RWPE1 (cell line): ENCODE measurements around the gene BMF.

ENCODE experiments used
- CTCF ChIA-PET: fragments of 350-600 bp; sonication (Branson Sonifier 250); formaldehyde crosslinking; extraction: SDS; loops from one replicate; lab custom pipeline; 2021; lab: Yijun Ruan, JAX
- POLR2A ChIA-PET: fragments of 400-600 bp; formaldehyde crosslinking; extraction: SDS; loops from one replicate; lab custom pipeline; 2020; ENCODE audit warnings: antibody characterized with exemption; ENCODE audit not compliant: low non-redundant PET; lab: Yijun Ruan, JAX
- DNase-seq: peaks from one replicate; pipeline ENCODE4 v3.0.0; 2012; ENCODE audit warnings: low spot score
- H3K27ac ChIP-seq: fragments of 450-650 bp; 2 replicates; pipeline ENCODE4 v1.5.1; 2017
- TF ChIP-seq, protein P1 (sequence below): fragments of 450-650 bp; conservative IDR thresholded peaks from 2 replicates; pipeline ENCODE4 v1.5.1; 2017; ENCODE audit warnings: low read depth, mild to moderate bottlenecking

BMF gene

DNA sequence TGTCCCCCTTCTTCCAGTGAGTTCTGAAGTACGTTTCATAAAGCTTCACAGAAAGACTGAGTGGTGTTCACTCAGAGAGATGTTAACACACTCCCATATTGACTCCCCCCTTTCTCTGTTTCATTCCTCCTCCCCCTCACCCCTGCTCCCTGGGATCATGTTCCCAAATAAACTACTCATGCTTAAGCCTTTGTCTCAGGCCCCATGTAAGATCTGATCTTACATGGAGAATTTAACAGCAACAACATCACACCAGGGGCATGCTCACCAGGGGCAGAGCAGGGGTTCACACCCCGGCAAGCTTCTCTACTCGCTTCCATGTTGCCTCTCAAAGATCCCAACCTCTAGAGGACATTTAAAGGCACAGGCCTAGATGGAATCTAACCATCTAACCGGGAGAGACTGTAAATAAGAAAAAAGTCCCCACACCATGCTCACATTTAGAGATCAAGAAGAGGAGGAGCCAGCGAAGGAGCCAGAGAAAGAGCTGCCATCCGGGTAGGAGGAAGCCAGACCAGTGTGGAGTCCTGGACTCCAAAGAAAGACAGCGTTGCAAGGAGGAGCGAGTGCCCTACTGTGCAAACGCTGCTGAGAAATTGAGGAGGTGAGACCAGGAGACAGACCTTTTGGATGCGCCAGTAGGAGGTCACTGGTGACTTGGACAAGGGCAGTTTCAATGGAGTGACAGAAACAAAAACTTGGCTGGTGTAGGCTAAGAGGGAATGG lies 48.3 kb downstream of the BMF start:
- POLR2A ChIA-PET, result no interaction called here
- CTCF ChIA-PET, result interaction anchor here (0.9 to 1.4 kb wide), 4 partner anchors 12 to 44 kb away, joined by 3 to 4 read pairs (median 4); no protein-coding TSS in a partner anchor
- TF ChIP-seq, protein P1, sequence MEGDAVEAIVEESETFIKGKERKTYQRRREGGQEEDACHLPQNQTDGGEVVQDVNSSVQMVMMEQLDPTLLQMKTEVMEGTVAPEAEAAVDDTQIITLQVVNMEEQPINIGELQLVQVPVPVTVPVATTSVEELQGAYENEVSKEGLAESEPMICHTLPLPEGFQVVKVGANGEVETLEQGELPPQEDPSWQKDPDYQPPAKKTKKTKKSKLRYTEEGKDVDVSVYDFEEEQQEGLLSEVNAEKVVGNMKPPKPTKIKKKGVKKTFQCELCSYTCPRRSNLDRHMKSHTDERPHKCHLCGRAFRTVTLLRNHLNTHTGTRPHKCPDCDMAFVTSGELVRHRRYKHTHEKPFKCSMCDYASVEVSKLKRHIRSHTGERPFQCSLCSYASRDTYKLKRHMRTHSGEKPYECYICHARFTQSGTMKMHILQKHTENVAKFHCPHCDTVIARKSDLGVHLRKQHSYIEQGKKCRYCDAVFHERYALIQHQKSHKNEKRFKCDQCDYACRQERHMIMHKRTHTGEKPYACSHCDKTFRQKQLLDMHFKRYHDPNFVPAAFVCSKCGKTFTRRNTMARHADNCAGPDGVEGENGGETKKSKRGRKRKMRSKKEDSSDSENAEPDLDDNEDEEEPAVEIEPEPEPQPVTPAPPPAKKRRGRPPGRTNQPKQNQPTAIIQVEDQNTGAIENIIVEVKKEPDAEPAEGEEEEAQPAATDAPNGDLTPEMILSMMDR, result no peak
- DNase-seq, result no peak
- H3K27ac ChIP-seq, result no peak overlapping the region

GRCh38 chr15:40059821-40060220 lies 48.9 kb downstream of the BMF start:
- no peak for DNase-seq
- POLR2A ChIA-PET, result interaction anchor here (0.6 kb wide), 2 partner anchors 12 to 271 kb away, joined by 3 to 4 read pairs; no protein-coding TSS in a partner anchor
- TF ChIP-seq, protein P1, result no peak
- H3K27ac ChIP-seq, result no peak overlapping the region
- CTCF ChIA-PET, result interaction anchor here (0.9 to 1.1 kb wide), 3 partner anchors 12 to 44 kb away, joined by 3 to 4 read pairs (median 3); no protein-coding TSS in a partner anchor

- TF ChIP-seq, protein P1, result no peak
Measured at GRCh38 chr15:40058476-40059140, 50.1 kb downstream of the BMF start.

DNA sequence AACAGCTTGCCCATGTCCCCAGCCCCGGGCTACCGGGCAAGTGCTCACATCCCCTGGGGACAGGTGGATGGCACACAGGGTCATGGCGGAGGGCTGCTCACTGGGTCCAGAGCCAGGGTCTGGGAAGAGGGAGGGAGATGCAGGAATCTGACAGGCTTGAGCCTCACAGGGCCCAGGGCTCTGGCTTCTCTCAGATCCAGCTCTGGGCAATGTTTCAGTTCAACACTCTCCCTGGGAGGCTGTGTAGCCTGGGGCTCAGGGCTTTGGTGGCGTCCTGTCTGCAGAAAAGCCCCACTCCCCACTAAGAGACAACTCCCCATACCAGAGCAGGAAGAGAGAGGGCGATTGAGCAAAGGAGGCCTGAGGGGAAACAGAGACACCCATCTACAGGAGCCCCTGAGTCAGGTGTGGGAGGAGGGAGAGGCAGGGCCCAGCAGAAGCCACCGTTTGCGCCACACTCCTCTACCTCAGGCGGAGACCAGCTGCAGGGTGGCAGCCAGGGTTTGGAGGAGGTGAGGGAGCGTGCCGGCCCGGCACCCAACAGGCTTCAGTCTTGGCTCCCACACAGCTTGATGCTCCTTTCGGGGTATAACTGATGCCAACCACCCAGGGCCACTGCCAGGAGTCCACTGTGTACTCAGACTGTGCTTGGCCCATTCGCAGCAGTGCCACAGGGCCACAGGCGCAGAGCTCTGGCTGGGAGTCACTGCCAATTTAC lies 52.9 kb downstream of the BMF start:
- DNase-seq, result no peak
- ChIA-PET POLR2A (no interaction called here), CTCF (interaction anchor here (1.2 to 1.8 kb wide), 2 partner anchors 38 to 49 kb away, joined by 3 to 10 read pairs; no protein-coding TSS in a partner anchor)
- H3K27ac ChIP-seq, result peak overlapping the region; percentile 77
- TF ChIP-seq, protein P1, result no peak

More at GRCh38 chr15:40058476-40059140, 50.1 kb downstream of the BMF start:
- no peak overlapping the region for H3K27ac ChIP-seq
- ChIA-PET CTCF (interaction anchor here (0.5 to 0.7 kb wide), 4 partner anchors 26 to 206 kb away, joined by 3 read pairs; no protein-coding TSS in a partner anchor), POLR2A (interaction anchor here (0.7 kb wide), 1 partner anchor 26 kb away, joined by 5 read pairs; no protein-coding TSS in a partner anchor)
- DNase-seq, result no peak

GRCh38 chr15:40054855-40055575 lies 53.7 kb downstream of the BMF start:
- peak overlapping the region; percentile 77 for H3K27ac ChIP-seq
- no peak for DNase-seq
- CTCF ChIA-PET, result interaction anchor here (1.2 to 1.8 kb wide), 2 partner anchors 39 to 50 kb away, joined by 3 to 10 read pairs; no protein-coding TSS in a partner anchor
- POLR2A ChIA-PET, result no interaction called here
- TF ChIP-seq, protein P1, result no peak
